Left colon (tissue), 2 donors: ENCODE data around the gene LRMDA. TPM values are rescaled to one million over a fixed set of nuclear protein-coding genes. Genes with fewer than 3 reads are reported as not detected.

Experiments used
- ATAC-seq: fragments of 200-7000 bp; cut with Tn5 transposase; one replicate; pipeline ENCODE4 v1.9.1; 2020; ENCODE audit warnings: mild to moderate bottlenecking, moderate library complexity
- DNase-seq, 2 donors: peaks; one replicate each; pipeline ENCODE4 v3.0.0-alpha.2; 2020
- intact Hi-C, 2 donors: fragments of 100-400 bp; cut with DNase I in 1 of 2; cut with micrococcal nuclease in 1 of 2; formaldehyde crosslinking; loops; one replicate each; pipeline versions ENCODE4 v1.11.2 to v1.14.0; 2022; cut with DNase I, micrococcal nuclease
- total RNA-seq, 2 donors: library from RNA; stranded (reverse); fragmentation: NEBNext Ultra II Directional; extraction: Animal tissue kit (Norgen Biotek cat#: 25700); gene quantifications; one replicate each; pipeline ENCODE4 v1.2.1, GENCODE V29; 2021
- donor health status: DM: no; HTN: no; CAD: no.
- donor health status: DM: yes; HTN: yes; CAD: no.

LRMDA gene
- total RNA-seq, 2 donors from 2014 or later = 8.1 to 10.6 TPM

DNA sequence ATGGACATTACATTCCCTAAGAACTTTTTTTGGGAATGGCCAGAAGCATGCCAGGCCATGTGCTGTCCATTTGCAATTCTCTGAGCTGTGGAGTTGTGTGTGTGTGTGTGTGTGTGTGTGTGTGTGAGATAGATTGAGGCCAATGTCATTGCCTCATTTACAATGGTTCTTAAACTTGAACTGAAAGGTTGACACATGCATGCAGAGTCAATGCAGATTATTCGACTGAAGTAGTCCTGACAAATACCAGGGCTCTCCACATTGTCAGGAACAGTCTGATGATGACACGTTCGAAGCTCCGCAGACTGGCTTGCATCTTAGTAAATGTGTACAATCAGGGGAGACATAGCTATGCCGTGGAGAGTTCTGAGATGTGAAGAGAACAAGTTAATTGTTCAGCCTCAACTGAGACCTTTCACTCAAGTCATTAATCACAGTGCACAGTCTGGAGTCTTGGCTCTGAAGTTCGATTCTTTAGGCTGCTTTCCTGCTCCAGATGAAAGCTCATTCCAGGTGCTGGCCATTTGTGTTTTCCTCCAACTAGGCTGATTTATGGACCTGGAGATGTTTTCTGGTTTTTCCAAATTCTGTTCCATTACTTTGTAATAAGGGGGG lies 921.9 kb downstream of the LRMDA start:
- ATAC-seq (no peak), DNase-seq (no peak)
- intact Hi-C loops = no loop called here

DNA sequence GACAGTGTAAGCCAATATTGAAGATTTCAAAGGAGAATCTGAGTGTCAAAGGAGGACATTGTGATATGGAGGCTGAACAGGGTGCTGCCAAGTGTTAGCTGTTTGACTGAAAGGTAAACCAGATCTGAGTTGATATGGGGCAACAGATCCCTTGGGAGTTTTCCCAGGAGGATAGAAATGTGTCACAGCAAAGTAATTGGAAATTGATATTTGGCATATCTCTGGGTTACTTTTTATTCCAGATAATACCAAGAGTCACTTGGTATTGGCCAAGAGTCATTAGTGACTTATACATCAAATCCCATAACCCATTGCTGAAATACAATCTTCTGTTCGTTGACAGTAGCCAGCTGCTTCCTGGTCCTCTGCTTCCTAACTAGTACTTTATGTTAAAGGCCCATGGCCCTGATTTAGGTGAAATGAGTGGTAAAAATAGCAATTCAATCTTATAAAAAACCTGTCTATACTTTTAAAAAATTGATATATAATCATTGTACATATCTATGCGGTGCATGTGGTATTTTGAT lies 922.9 kb downstream of the LRMDA start:
- ATAC-seq (peak; percentile 55), DNase-seq (no peak)
- intact Hi-C loops = no loop called here

DNA sequence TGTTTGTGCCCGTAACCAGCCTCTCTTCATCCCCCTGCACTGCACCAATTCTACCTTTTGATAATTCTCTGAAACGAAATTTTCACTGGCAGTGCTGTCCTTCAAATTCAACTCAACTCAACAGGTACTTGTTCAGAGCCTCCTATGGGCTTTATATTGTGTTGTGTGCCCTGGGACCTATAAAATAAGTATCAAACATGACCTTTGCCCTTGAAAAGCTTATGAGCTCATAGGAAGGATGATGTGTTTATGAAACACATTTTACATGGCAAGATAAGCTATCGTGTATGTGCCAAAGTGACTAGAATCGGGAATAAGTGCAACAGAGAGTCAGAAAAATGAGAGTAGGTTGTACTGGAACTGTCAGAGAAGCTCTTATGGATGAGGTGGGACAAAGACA lies 923.5 kb downstream of the LRMDA start:
- DNase-seq (no peak), ATAC-seq (peak; percentile 98)
- intact Hi-C loops = no loop called here

DNA sequence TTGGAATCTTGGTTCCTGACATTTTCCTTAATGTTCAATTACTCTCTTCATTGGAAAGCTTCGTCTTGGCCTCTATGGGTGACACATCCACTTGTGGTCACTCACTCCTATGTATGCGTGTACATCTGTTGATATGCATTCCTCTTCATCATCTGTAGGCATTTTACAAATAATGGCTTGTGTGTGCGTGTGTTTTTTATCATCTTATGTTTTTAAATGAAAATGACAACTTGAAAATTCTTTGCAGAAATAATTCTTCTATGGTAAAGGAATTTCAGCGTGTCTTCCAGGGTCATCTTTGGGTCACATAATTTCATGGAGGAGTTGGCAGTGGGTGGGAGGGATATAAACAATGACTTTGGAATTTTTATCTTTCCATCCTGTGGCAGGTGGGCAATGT lies 925.1 kb downstream of the LRMDA start:
- intact Hi-C loops = no loop called here
- ATAC-seq (no peak), DNase-seq (no peak)

DNA sequence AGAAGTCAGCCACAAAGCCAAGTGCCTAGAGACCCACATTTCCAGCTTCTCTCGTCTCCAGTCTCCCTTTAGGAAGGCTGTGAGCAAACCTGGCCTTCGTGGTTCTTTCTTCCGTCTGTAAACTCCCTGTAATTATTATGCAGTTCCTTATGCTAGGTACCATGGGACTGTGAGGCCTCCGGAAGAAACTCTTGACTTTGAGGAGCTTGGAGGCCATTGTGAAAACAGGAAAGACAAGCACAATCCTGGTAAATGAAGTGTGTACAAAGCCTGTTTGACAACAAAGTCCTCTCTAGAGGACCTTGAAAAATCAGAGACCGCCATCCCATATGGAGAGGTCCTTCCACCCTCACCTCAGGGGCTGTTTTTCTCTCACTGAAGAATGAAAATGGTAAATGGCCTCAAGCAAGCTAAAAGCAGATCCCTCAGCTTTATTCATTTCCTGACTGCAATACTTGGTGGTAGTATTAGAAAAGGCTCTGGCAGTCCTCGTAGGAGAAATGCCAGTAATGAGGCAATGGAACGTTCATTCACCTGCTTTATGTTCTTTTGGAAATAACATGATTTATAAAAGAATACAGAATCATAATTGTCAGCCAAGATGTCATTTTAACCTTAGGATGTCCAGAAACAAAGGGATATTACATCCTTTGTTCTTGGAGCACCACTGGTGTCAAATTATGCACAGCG lies 926.4 kb downstream of the LRMDA start:
- no peak for ATAC-seq
- intact Hi-C loops = no loop called here
- no peak for DNase-seq

DNA sequence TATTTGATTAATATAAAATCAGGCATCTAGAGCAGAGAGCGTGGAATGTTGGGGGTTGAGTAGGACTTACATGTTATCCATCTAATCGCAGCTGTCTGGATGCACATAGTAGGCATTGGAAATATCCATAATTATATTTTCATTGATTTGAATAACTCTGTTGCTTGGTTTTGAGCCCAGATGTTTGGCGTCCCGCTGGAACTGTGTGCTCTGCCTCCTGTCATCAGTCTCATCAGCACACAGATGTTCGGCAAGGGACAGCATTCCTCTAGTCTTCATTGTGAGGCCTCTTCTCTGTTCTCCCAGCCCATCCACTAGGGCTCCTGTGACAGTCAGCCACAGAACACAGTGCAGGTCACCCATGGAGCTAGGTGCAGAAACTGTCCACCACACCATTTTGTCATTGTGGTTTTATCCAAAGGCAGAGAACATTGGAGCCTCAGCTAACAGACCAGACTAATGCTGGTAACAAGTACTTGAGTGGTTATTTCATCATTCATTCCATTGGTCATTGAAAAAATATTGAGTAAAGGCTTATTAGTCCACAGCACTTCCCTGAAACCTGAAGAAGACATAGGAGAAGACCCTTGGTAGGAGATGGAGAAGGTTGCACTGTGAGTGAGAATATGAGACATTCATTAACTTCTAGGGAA lies 927.4 kb downstream of the LRMDA start:
- intact Hi-C loops = no loop called here
- DNase-seq (no peak), ATAC-seq (no peak)

DNA sequence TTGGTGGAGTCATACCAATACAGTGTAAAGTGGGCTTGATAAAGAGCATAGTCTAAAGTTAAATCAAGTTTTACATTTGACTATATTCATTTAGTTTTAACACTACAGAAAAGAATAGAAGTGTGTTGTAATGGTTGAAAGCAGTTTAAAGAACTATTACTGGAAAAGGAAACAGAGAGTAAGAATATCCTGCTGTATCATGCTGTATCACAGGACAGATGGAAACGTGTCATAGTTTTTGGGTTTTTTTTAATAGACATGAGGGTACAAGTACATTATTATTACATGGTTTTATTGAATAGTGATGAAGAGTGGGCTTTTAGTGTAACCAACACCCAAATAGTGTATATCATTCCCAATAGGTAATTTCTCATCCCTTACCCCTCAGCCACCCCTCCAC lies 944.3 kb downstream of the LRMDA start:
- DNase-seq (no peak), ATAC-seq (no peak)
- intact Hi-C loops = no loop called here

DNA sequence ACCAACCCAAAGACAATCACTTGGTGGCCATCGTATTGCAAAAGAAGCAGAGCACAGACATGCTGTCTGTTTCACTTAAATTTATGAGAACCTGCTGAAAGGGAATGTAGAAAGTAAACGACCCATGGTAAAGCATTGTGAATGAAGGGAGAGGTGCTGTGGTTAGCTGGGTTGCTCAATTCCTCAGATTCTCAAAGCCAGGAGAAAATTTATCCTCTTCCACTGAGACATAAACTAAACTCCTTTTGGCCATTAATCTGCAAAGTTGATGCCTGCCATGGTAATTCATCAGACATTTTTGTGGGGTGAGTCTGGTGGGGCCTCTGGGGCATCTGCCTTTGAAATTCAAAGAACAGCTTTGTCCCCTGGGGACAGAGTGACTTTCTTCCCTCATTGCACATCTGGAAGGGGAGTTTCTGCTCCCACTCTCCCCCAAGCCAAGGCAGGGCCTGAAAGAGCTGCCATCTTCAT lies 951.0 kb downstream of the LRMDA start:
- no peak for ATAC-seq
- no peak for DNase-seq
- intact Hi-C loops = no loop called here

DNA sequence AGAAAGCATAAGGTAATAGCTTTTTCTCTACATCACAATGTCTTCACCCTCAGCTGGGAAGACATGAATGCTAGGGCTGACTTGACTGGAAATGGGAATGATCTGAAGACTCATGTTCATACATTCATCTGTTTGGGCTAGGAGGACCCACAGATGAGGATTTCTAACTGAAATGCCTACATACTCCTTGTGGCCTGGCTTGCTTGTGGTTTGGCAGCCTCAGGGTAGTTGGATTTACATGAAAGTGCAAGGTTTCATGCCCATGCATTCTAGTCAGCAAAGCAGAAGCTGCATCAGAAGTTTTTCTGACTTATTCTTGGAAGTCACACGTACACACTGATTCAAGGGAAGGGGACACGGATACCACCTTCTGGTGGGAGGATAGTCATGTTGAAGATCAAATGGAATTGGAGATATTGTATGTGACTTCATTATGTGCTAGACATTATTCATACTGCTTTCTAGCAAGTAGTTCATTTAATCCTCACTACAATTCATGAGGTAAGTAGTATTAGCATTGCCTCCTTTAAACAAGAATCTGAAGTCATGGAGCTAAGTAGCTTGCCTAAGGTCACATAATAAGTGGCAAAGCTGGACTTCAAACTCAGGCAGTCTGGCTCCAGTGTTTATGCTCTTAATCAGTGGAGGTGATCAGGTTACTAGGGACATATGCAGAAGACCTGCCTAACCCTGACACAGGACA lies 957.0 kb downstream of the LRMDA start:
- ATAC-seq (no peak), DNase-seq (no peak)
- intact Hi-C loops = no loop called here

DNA sequence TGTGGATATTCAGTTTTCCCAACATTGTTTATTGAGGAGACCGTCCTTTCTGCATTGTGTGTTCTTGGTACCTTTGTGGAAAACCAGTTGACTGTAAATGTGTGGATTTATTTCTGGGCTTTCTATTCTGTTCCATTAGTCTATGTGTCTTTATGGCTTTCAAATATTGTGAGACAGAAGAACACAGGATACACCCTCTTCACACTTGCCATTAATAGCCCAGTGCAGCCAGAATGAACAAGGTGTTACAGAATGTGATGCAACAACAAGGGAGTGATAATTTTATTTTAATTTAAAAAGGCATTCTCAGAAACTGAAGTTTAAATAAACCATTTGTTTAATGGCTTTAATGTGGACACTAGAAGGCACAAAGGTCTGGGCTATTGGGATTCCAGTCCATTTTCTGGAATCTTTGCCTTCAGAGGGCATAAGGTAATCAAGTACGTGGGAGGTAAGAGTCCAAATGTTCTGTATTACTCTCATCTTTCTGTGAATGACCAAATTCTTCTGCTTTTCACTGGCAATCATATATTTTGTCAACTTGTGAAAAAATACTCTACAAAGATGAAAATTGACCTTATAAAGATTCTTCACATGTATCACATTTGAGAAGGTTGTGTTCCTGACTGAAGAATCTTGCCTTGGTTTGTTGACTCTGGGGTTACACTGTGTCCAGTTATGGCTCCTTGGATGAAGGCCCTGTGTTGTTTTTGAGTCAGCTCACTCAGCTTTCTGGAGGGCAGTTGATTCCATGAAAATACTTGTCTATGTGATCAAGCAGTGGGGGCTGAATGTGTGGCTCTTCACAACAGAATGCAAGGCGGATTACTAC lies 962.7 kb downstream of the LRMDA start:
- intact Hi-C loops = no loop called here
- ATAC-seq = no peak
- DNase-seq = no peak

DNA sequence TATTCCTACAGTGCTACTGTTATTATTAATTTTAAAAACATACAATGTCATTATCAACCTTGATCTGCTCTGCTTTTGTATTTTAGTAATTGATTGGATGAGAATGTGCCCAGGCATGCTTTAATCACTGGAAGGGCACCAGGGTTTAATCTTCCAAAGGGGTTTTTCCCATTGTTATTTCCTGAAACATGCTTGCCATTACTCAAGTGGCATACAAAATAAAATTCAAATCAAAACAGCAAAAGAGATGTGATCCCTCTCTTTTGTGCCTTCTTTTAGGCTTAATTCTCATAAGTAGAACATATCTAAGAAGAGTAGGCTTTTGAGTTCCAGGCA lies 963.3 kb downstream of the LRMDA start:
- DNase-seq = no peak
- intact Hi-C loops = no loop called here
- ATAC-seq = no peak

DNA sequence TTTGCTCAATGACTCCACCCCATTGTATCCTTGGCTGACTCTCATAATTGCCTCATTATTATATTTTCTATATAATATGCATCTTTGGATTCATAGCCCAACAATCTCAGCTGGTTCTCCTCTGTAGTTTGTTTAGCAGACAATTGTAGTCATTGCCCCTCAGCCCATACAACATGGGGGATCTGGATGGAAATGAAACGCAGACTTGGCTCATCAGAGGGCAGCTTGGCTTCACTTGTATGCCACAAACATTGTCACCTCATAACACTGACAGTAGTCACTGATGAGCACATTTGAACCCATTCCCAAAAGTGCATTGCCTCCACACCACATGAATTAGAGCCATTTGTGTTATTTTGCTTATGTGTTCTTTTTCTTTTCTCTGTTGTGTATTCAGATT lies 963.8 kb downstream of the LRMDA start:
- no peak for DNase-seq
- intact Hi-C loops = no loop called here

DNA sequence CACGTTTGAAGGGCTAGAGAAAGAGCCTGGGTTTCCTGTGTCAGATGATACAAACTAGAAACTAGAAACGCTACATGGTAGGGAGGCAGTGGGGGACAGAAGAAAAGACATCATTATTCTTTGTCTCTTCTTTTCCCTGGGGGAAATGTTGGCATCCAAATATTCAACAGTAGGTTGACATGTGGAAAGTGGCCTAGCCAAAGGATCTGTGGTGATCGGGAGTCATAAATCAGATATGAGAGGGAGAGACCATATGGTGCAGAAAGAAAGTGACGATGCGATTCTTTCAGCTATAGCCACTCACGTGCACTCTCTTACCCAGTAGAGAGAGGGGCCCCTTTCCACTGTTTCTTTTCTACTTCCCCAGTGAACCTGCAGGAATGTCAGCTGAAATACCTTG lies 964.7 kb downstream of the LRMDA start:
- DNase-seq = no peak
- ATAC-seq = no peak
- intact Hi-C loops = no loop called here

More for the DNA sequence above, 963.8 kb downstream of the LRMDA start:
- ATAC-seq = no peak

DNA sequence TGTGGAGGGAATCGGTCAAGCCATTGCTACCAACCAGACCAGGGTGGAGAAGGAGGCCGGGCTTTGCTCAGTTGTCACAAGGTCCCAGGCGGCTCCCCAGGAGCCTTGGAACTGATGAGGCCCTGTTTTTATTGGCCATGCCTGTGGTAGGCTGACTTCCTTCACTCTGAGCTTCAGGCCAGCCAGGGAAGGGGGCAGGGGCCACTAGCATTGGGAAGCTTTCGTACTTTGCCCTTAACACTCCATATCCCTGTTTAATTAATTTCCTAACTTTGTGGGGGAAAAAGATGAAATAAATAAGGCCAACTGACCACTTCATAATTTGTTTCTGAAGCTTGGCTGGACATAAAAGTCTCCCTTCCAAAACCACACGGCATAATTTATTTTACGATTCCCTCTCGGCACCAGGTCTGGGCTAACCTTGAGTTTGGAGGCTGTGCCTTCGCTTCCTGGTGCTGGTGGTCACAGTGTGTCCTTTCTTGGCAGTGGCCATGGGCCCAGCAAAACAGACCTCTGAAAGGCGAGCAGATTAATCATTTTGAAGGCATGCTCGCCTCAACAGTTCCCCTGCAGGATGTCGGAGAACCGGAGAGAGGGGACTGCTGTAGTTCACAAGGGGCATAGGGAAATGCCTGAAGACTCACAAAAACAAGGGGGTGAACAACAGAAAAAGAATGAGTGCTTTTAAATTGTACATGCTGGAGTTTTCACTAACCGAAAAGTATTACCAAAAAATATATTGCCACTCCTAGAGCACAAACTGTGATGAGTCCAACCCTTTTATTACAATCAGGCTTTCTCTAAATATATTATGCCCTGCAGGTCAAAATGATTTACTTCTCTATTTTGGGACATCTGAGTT lies 966.0 kb downstream of the LRMDA start:
- no peak for ATAC-seq
- intact Hi-C loops = no loop called here

DNA sequence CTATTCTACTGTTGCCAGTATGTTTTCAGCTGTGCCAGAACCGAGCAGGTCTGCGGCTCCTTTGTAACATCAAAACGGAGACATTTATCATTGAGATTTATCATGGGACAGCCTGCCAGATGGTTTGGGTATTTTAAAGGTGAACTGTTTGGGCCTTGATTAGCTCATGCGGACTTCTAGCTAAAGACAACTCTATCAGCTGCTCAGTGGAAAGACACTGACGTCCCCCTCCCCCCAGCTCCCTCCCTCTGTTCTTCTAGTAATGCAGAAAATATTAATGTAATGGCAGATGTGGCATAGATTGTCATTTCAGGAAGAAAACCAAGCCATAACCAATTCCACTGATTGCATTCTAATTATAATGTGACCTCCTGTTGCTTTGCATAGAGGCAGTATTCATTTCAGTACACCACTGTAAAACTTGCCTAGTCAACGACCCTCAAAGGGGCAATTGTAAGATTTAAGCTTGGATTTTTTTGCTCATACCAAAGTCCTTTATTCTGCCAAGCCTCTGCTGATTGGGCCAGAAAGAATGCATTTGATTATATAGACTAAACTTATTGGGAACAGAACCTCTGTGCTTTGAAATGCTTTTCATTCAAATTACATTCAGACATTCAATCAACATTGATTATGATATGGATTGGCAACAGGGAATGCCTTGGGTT lies 966.8 kb downstream of the LRMDA start:
- DNase-seq = no peak

More for the DNA sequence above, 966.0 kb downstream of the LRMDA start:
- peak in 1 of 2 donors; percentile 67 for DNase-seq

DNA sequence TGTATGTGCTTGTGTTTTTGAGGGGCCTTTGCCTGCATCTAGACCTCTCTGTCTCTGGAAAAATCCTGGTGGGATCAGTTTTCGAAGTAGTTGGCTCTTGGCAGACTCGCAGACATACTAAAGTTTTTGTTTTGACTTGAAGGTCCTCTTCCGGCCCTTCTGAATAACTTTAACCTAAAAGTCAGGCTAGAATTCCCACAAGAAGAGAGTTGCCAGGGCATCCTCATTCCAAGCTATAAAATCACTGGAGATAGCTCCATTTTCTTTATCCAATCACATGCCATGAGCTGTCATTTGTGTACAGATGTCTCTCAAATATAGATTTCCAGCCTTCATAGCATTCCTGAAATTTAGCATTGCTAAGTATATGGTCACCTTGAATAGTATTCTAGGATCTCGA lies 967.8 kb downstream of the LRMDA start:
- ATAC-seq (no peak), DNase-seq (no peak)
- intact Hi-C loops = no loop called here

More for the DNA sequence above, 966.8 kb downstream of the LRMDA start:
- ATAC-seq = no peak
- intact Hi-C loops = no loop called here

DNA sequence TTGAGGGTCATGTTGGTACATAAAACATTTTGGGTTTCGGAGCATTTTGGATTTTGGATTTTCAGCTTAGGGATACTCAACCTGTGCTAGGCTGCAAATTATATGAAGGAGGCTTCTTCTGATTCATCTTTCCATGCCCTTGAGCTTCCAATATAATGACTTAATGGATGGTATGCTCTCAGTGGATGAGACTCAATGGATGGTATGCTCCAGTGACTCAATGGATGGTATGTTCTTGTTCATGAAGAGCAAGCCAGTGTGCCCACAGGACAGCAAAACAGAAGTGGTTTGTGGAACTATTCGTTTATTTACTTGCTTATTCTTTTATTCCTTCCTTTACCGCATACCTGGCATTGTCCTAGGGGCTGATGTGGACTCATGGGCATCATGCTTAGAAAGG lies 969.6 kb downstream of the LRMDA start:
- DNase-seq (no peak), ATAC-seq (no peak)
- intact Hi-C loops = no loop called here
